Fibroblast of lung (primary cell): ENCODE results near the gene LCN6. TPM values are rescaled to one million over a fixed set of nuclear protein-coding genes. Genes with fewer than 3 reads are reported as not detected.

Experiments
- DNase-seq, 2 donors: peaks; one replicate each; pipeline versions ENCODE4 v3.0.0 to v3.0.0-alpha.2; 2010; ENCODE audit warnings: low read depth in 2 of 2
- H2AFZ ChIP-seq: 2 replicates; pipeline ENCODE4 v1.5.1; 2012; ENCODE audit warnings: low read length, control low read depth, inconsistent platforms
- H3K27ac ChIP-seq: 2 replicates; pipeline ENCODE4 v1.5.1; 2011; ENCODE audit warnings: low read length, control low read depth; ENCODE audit not compliant: insufficient read depth
- H3K27me3 ChIP-seq: 2 replicates; pipeline ENCODE4 v1.5.1; 2011; ENCODE audit warnings: mild to moderate bottlenecking, low read length; ENCODE audit not compliant: control insufficient read depth, insufficient read depth
- H3K36me3 ChIP-seq: 2 replicates; pipeline ENCODE4 v1.5.1; 2011; ENCODE audit warnings: low read length; ENCODE audit not compliant: control insufficient read depth, insufficient read depth
- H3K4me1 ChIP-seq: 2 replicates; pipeline ENCODE4 v1.5.1; 2011; ENCODE audit warnings: low read length; ENCODE audit not compliant: control insufficient read depth, insufficient read depth; ENCODE audit errors: extremely low read depth
- H3K4me2 ChIP-seq: 2 replicates; pipeline ENCODE4 v1.5.1; 2011; ENCODE audit warnings: low read length, control low read depth; ENCODE audit not compliant: insufficient read depth; ENCODE audit errors: extremely low read depth
- H3K4me3 ChIP-seq, 4 experiments: fragments of 200-600 bp in 1 of 4; sonication (generic) in 1 of 4; replicated peaks in 1 of 4; 2 replicates each; pipeline ENCODE4 v1.5.1; 2011 to 2016; ENCODE audit warnings: low read length in 4 of 4, low read depth in 3 of 4, mild to moderate bottlenecking in 3 of 4, control low read depth in 2 of 4, inconsistent platforms in 1 of 4, mixed read lengths in 1 of 4; ENCODE audit not compliant: insufficient read depth in 1 of 4; ENCODE audit errors: control extremely low read depth in 1 of 4
- H3K79me2 ChIP-seq: 2 replicates; pipeline ENCODE4 v1.5.1; 2012; ENCODE audit warnings: mild to moderate bottlenecking, low read length, inconsistent platforms; ENCODE audit not compliant: control insufficient read depth, insufficient read depth
- H3K9ac ChIP-seq: 2 replicates; pipeline ENCODE4 v1.5.1; 2011; ENCODE audit warnings: mild to moderate bottlenecking, low read length, control low read depth; ENCODE audit not compliant: insufficient read depth
- H3K9me3 ChIP-seq: 2 replicates; pipeline ENCODE4 v1.5.1; 2012; ENCODE audit warnings: low read depth, low read length; ENCODE audit not compliant: control insufficient read depth, insufficient read depth
- H4K20me1 ChIP-seq: 2 replicates; pipeline ENCODE4 v1.5.1; 2011; ENCODE audit warnings: low read length; ENCODE audit not compliant: control insufficient read depth, insufficient read depth; ENCODE audit errors: extremely low read depth
- CTCF ChIP-seq, 2 donors: IDR thresholded peaks in 1 of 2; conservative IDR thresholded peaks in 1 of 2; 1 replicate in 1 of 2; 2 replicates in 1 of 2; pipeline ENCODE4 v1.5.1; 2011 to 2012; ENCODE audit warnings: low read length in 2 of 2, control low read depth in 1 of 2, inconsistent platforms in 1 of 2, low read depth in 1 of 2, mild to moderate bottlenecking in 1 of 2
- EZH2 ChIP-seq: IDR thresholded peaks from 2 replicates; pipeline ENCODE4 v1.5.1; 2012; ENCODE audit warnings: low read length, control low read depth, mild to moderate bottlenecking; ENCODE audit errors: missing control alignments
- polyA plus RNA-seq, 2 donors: library from polyadenylated mRNA; depleted of rRNA in 1 of 2; stranded (reverse) in 1 of 2; unstranded in 1 of 2; fragments of >200 nt; gene quantifications; 2 replicates each; pipeline ENCODE4 v1.2.1, GENCODE V29; 2011 to 2012; ENCODE audit warnings: missing spikeins in 1 of 2
- total RNA-seq: library from RNA; depleted of rRNA; stranded (reverse); fragments of >200 nt; gene quantifications from 2 replicates; pipeline ENCODE4 v1.2.1, GENCODE V29; 2014

Gene LCN6
- total and polyA plus RNA-seq, 2 donors (not counting 1 experiment from before 2014, with no cell fraction given) = not detected

GRCh38 chr9:136795000-136795348, 46.6 kb upstream of the LCN6 start:
- peaks cover 4% of the 10 kb centered on the region for H3K4me1 ChIP-seq
- H3K9ac ChIP-seq = no peak overlapping the region

GRCh38 chr9:136794281-136794999, 46.1 kb upstream of the LCN6 start:
- H2AFZ ChIP-seq = no peak overlapping the region
- H3K27ac ChIP-seq = no peak overlapping the region
- no peak for DNase-seq
- TF ChIP-seq CTCF (conservative IDR thresholded peaks at IDR 0.05 in 1 of 2, IDR thresholded peaks at IDR 0.05 in 1 of 2; ENCODE audit: low read depth in 1 of 2, low read length in 2 of 2) (no peak), EZH2 (no peak)
- H3K4me2 ChIP-seq = no peak overlapping the region
- peaks cover 4% of the 10 kb centered on the region for H3K4me1 ChIP-seq
- peaks cover 2% of the 10 kb centered on the region for H3K36me3 ChIP-seq
- H3K79me2 ChIP-seq = peaks cover 4% of the 10 kb centered on the region
- H3K4me3 ChIP-seq = no peak overlapping the region
- H3K27me3 ChIP-seq = peaks cover 20% of the 10 kb centered on the region
- H4K20me1 ChIP-seq = no peaks in the 10 kb centered on the region
- no peak overlapping the region for H3K9ac ChIP-seq
- no peaks in the 10 kb centered on the region for H3K9me3 ChIP-seq

More at GRCh38 chr9:136795000-136795348, 46.6 kb upstream of the LCN6 start:
- no peak overlapping the region for H3K27ac ChIP-seq
- no peaks in the 10 kb centered on the region for H4K20me1 ChIP-seq
- H3K4me3 ChIP-seq = no peak overlapping the region
- peaks cover 4% of the 10 kb centered on the region for H3K79me2 ChIP-seq
- peaks cover 20% of the 10 kb centered on the region for H3K27me3 ChIP-seq
- TF ChIP-seq CTCF (conservative IDR thresholded peaks at IDR 0.05 in 1 of 2, IDR thresholded peaks at IDR 0.05 in 1 of 2; ENCODE audit: low read depth in 1 of 2, low read length in 2 of 2) (no peak), EZH2 (no peak)
- no peak overlapping the region for H3K4me2 ChIP-seq
- H3K36me3 ChIP-seq = peaks cover 2% of the 10 kb centered on the region
- H3K9me3 ChIP-seq = no peaks in the 10 kb centered on the region
- H2AFZ ChIP-seq = no peak overlapping the region
- no peak for DNase-seq

- H3K4me1 ChIP-seq = peaks cover 4% of the 10 kb centered on the region
- H3K9ac ChIP-seq = no peak overlapping the region
- H3K4me2 ChIP-seq = no peak overlapping the region
- no peak overlapping the region for H3K4me3 ChIP-seq
- peaks cover 10% of the 10 kb centered on the region for H3K27me3 ChIP-seq
- peaks cover 4% of the 10 kb centered on the region for H3K79me2 ChIP-seq
- H2AFZ ChIP-seq = no peak overlapping the region
- H3K27ac ChIP-seq = no peak overlapping the region
- peaks cover 2% of the 10 kb centered on the region for H3K36me3 ChIP-seq
- no peak for DNase-seq
- no peaks in the 10 kb centered on the region for H3K9me3 ChIP-seq
- H4K20me1 ChIP-seq = no peaks in the 10 kb centered on the region
- TF ChIP-seq CTCF (conservative IDR thresholded peaks at IDR 0.05 in 1 of 2, IDR thresholded peaks at IDR 0.05 in 1 of 2; ENCODE audit: low read depth in 1 of 2, low read length in 2 of 2) = no peak
Measured at GRCh38 chr9:136793086-136793946, 45.0 kb upstream of the LCN6 start.
